Neural cell (in vitro differentiated cells): Measurements from ENCODE around the gene RPS6KA6. TPM values are rescaled to one million over a fixed set of nuclear protein-coding genes. Genes with fewer than 3 reads are reported as not detected.

ENCODE experiments used
- H2AFZ ChIP-seq: fragments of 200-600, 300-800 bp; sonication (generic), shearing (Covaris generic); 2 replicates; pipeline ENCODE4 v1.6.0; 2014; ENCODE audit warnings: low read depth, mild to moderate bottlenecking, antibody characterized with exemption, low read length, moderate library complexity
- H3F3A ChIP-seq: fragments of 200-600 bp; shearing (Covaris generic); 2 replicates; pipeline ENCODE4 v1.6.1; 2016; ENCODE audit warnings: mild to moderate bottlenecking, moderate library complexity, mixed read lengths, antibody characterized with exemption, low read length; ENCODE audit not compliant: insufficient read depth, poor library complexity, severe bottlenecking
- H3K27ac ChIP-seq: fragments of 200-600, 300-800 bp; sonication (generic), shearing (Covaris generic); 2 replicates; pipeline ENCODE4 v1.5.1; 2014; ENCODE audit warnings: mild to moderate bottlenecking, low read length, moderate library complexity
- H3K27me3 ChIP-seq: fragments of 300-800, 200-600 bp; sonication (generic), shearing (Covaris generic); 2 replicates; pipeline ENCODE4 v1.6.0; 2014; ENCODE audit warnings: mild to moderate bottlenecking, low read depth, low read length, moderate library complexity; ENCODE audit not compliant: insufficient read depth
- H3K36me3 ChIP-seq: fragments of 300-800, 200-600 bp; sonication (generic), shearing (Covaris generic); 2 replicates; pipeline ENCODE4 v1.5.1; 2014; ENCODE audit warnings: mild to moderate bottlenecking, antibody characterized with exemption, low read length, moderate library complexity; ENCODE audit not compliant: insufficient read depth
- H3K4me2 ChIP-seq: fragments of 300-800, 200-600 bp; sonication (generic), shearing (Covaris generic); 2 replicates; pipeline ENCODE4 v1.6.0; 2014; ENCODE audit warnings: mild to moderate bottlenecking, low read length
- H3K4me3 ChIP-seq: fragments of 300-800, 200-600 bp; sonication (generic), shearing (Covaris generic); 2 replicates; pipeline ENCODE4 v1.5.1; 2014; ENCODE audit warnings: mild to moderate bottlenecking, low read length, moderate library complexity
- H3K79me2 ChIP-seq: fragments of 200-600 bp; shearing (Covaris generic); replicated peaks from 2 replicates; pipeline ENCODE4 v1.6.0; 2014; ENCODE audit warnings: mild to moderate bottlenecking, low read length, moderate library complexity; ENCODE audit not compliant: insufficient read depth
- H3K9ac ChIP-seq: fragments of 300-800, 200-600 bp; sonication (generic), shearing (Covaris generic); 2 replicates; pipeline ENCODE4 v1.6.1; 2016; ENCODE audit warnings: mild to moderate bottlenecking, low read length, mixed read lengths
- H3K9me2 ChIP-seq: fragments of 200-600 bp; shearing (Covaris generic); 2 replicates; pipeline ENCODE4 v1.6.1; 2016; ENCODE audit warnings: mild to moderate bottlenecking, low read length, mixed read lengths; ENCODE audit not compliant: insufficient read depth
- H3K9me3 ChIP-seq: fragments of 200-600, 300-800 bp; sonication (generic), shearing (Covaris generic); 2 replicates; pipeline ENCODE4 v1.6.1; 2016; ENCODE audit warnings: mild to moderate bottlenecking, mixed run types, low read length, moderate library complexity, mixed read lengths
- H4K20me1 ChIP-seq: fragments of 200-600 bp; shearing (Covaris generic); 2 replicates; pipeline ENCODE4 v1.6.1; 2016; ENCODE audit warnings: mild to moderate bottlenecking, mixed run types; ENCODE audit not compliant: insufficient read depth
- CTCF ChIP-seq: fragments of 450-650 bp; IDR thresholded peaks from 2 replicates; pipeline ENCODE4 v1.5.1; 2014; ENCODE audit warnings: antibody characterized with exemption, mild to moderate bottlenecking, moderate library complexity; ENCODE audit not compliant: poor library complexity, severe bottlenecking
- EP300 ChIP-seq: fragments of 450-650 bp; conservative IDR thresholded peaks from 2 replicates; pipeline ENCODE4 v1.6.1; 2014; ENCODE audit warnings: antibody characterized with exemption, mild to moderate bottlenecking, moderate library complexity; ENCODE audit not compliant: poor library complexity, severe bottlenecking
- EZH2 ChIP-seq: fragments of 200-600, 300-800 bp; shearing (Covaris generic), sonication (generic); IDR thresholded peaks from 2 replicates; pipeline ENCODE4 v1.6.1; 2014; ENCODE audit warnings: antibody characterized with exemption, low read length, borderline replicate concordance, mild to moderate bottlenecking; ENCODE audit not compliant: insufficient read depth, poor library complexity, severe bottlenecking
- MXI1 ChIP-seq: fragments of 450-650 bp; conservative IDR thresholded peaks from 2 replicates; pipeline ENCODE4 v1.6.1; 2014; ENCODE audit warnings: antibody characterized with exemption, mild to moderate bottlenecking; ENCODE audit not compliant: poor library complexity, severe bottlenecking
- POLR2AphosphoS5 ChIP-seq: IDR thresholded peaks from 2 replicates; pipeline ENCODE4 v1.6.1; 2012
- RAD21 ChIP-seq: fragments of 450-650 bp; conservative IDR thresholded peaks from 2 replicates; pipeline ENCODE4 v1.6.1; 2014; ENCODE audit warnings: antibody characterized with exemption, mild to moderate bottlenecking, moderate library complexity
- REST ChIP-seq: IDR thresholded peaks from 2 replicates; pipeline ENCODE4 v1.6.1; 2012; ENCODE audit warnings: borderline replicate concordance
- SMC3 ChIP-seq: fragments of 450-650 bp; conservative IDR thresholded peaks from 2 replicates; pipeline ENCODE4 v1.6.1; 2014; ENCODE audit warnings: antibody characterized with exemption, mild to moderate bottlenecking, moderate library complexity; ENCODE audit not compliant: poor library complexity
- TAF1 ChIP-seq: IDR thresholded peaks from 2 replicates; pipeline ENCODE4 v1.6.1; 2012; ENCODE audit warnings: low read depth
- polyA plus RNA-seq: library from polyadenylated mRNA; depleted of rRNA; stranded (reverse); fragments of >200 nt; gene quantifications from 2 replicates; pipeline ENCODE4 v1.2.3, GENCODE V29; 2014

Gene RPS6KA6
- polyA plus RNA-seq, 1 donor from 2014 or later, result 15.3 TPM

GRCh38 chrX:84064164-84064563, 123.8 kb downstream of the RPS6KA6 start:
- Histone ChIP-seq H3K27ac (no peak overlapping the region), H3K9me2 (no peaks in the 10 kb centered on the region), H3K79me2 (no peaks in the 10 kb centered on the region), H3K27me3 (no peaks in the 10 kb centered on the region), H3K4me3 (no peak overlapping the region), H4K20me1 (no peaks in the 10 kb centered on the region), H3K9ac (no peak overlapping the region), H3K36me3 (no peaks in the 10 kb centered on the region), H3K4me2 (no peak overlapping the region), H2AFZ (no peak overlapping the region), H3F3A (no peaks in the 10 kb centered on the region), H3K9me3 (no peaks in the 10 kb centered on the region)
- TF ChIP-seq EZH2, result no peak
- TF ChIP-seq POLR2AphosphoS5, result no peak
- no peak for TF ChIP-seq REST
- no peak for TF ChIP-seq CTCF
- no peak for TF ChIP-seq EP300
- TF ChIP-seq SMC3, result no peak
- TF ChIP-seq MXI1, result no peak
- TF ChIP-seq RAD21, result no peak
- TF ChIP-seq TAF1, result no peak

GRCh38 chrX:84047339-84047738, 140.7 kb downstream of the RPS6KA6 start:
- no peak overlapping the region for H3K4me2 ChIP-seq
- no peak overlapping the region for H3K27ac ChIP-seq
- no peak overlapping the region for H3K9ac ChIP-seq
- no peaks in the 10 kb centered on the region for H3F3A ChIP-seq
- no peaks in the 10 kb centered on the region for H3K27me3 ChIP-seq
- H3K9me2 ChIP-seq, result no peaks in the 10 kb centered on the region
- no peaks in the 10 kb centered on the region for H3K79me2 ChIP-seq
- no peak overlapping the region for H2AFZ ChIP-seq
- H3K4me3 ChIP-seq, result no peak overlapping the region
- TF ChIP-seq MXI1 (no peak), SMC3 (no peak)
- H3K36me3 ChIP-seq, result no peaks in the 10 kb centered on the region
- H3K9me3 ChIP-seq, result no peaks in the 10 kb centered on the region
- H4K20me1 ChIP-seq, result no peaks in the 10 kb centered on the region

GRCh38 chrX:84046403-84046984, 141.5 kb downstream of the RPS6KA6 start:
- no peak overlapping the region for H3K4me3 ChIP-seq
- no peaks in the 10 kb centered on the region for H3K9me2 ChIP-seq
- no peaks in the 10 kb centered on the region for H3K9me3 ChIP-seq
- H3F3A ChIP-seq, result no peaks in the 10 kb centered on the region
- H3K36me3 ChIP-seq, result no peaks in the 10 kb centered on the region
- no peaks in the 10 kb centered on the region for H4K20me1 ChIP-seq
- no peak overlapping the region for H3K27ac ChIP-seq
- H3K79me2 ChIP-seq, result no peaks in the 10 kb centered on the region
- no peaks in the 10 kb centered on the region for H3K27me3 ChIP-seq
- no peak for TF ChIP-seq SMC3
- no peak for TF ChIP-seq TAF1
- no peak for TF ChIP-seq EP300
- no peak for TF ChIP-seq EZH2
- TF ChIP-seq RAD21, result peak; percentile 29
- no peak for TF ChIP-seq REST
- no peak for TF ChIP-seq MXI1
- no peak for TF ChIP-seq POLR2AphosphoS5
- peak; percentile 50 for TF ChIP-seq CTCF
- no peak overlapping the region for H3K9ac ChIP-seq
- no peak overlapping the region for H3K4me2 ChIP-seq
- H2AFZ ChIP-seq, result no peak overlapping the region
